ENCODE results near the gene COBL.

COBL gene

GRCh38 chr7:51029701-51030191, 286.9 kb downstream of the COBL start:
- no peak for DNase-seq (ENCODE audit: extremely low read depth in 1 of 2, low read depth in 1 of 2)

- no peak for DNase-seq (ENCODE audit: extremely low read depth in 1 of 2, low read depth in 1 of 2)
Observed at GRCh38 chr7:51029131-51029530, 287.5 kb downstream of the COBL start.

GRCh38 chr7:51027935-51028830, 288.4 kb downstream of the COBL start:
- DNase-seq (ENCODE audit: extremely low read depth in 1 of 2, low read depth in 1 of 2), result no peak

GRCh38 chr7:51027106-51027934, 289.3 kb downstream of the COBL start:
- no peak for DNase-seq (ENCODE audit: extremely low read depth in 1 of 2, low read depth in 1 of 2)

GRCh38 chr7:51026341-51026740, 290.3 kb downstream of the COBL start:
- no peak for DNase-seq (ENCODE audit: extremely low read depth in 1 of 2, low read depth in 1 of 2)

GRCh38 chr7:51025668-51026067, 290.9 kb downstream of the COBL start:
- no peak for DNase-seq (ENCODE audit: extremely low read depth in 1 of 2, low read depth in 1 of 2)

GRCh38 chr7:51024867-51025266, 291.7 kb downstream of the COBL start:
- no peak for DNase-seq (ENCODE audit: extremely low read depth in 1 of 2, low read depth in 1 of 2)

- DNase-seq (ENCODE audit: extremely low read depth in 1 of 2, low read depth in 1 of 2), result no peak
Observed at GRCh38 chr7:51023547-51023946, 293.1 kb downstream of the COBL start.

- no peak for DNase-seq (ENCODE audit: extremely low read depth in 1 of 2, low read depth in 1 of 2)
Observed at GRCh38 chr7:51022821-51023220, 293.8 kb downstream of the COBL start.

- DNase-seq (ENCODE audit: extremely low read depth in 1 of 2, low read depth in 1 of 2), result no peak
Observed at GRCh38 chr7:51021906-51022570, 294.6 kb downstream of the COBL start.

GRCh38 chr7:51020944-51021343, 295.7 kb downstream of the COBL start:
- no peak for DNase-seq (ENCODE audit: extremely low read depth in 1 of 2, low read depth in 1 of 2)

GRCh38 chr7:51019891-51020870, 296.4 kb downstream of the COBL start:
- DNase-seq (ENCODE audit: extremely low read depth in 1 of 2, low read depth in 1 of 2), result no peak

- no peak for DNase-seq (ENCODE audit: extremely low read depth in 1 of 2, low read depth in 1 of 2)
Observed at GRCh38 chr7:51019191-51019844, 297.3 kb downstream of the COBL start.

GRCh38 chr7:51017576-51018535, 298.8 kb downstream of the COBL start:
- no peak for DNase-seq (ENCODE audit: extremely low read depth in 1 of 2, low read depth in 1 of 2)

GRCh38 chr7:51016546-51016945, 300.1 kb downstream of the COBL start:
- no peak for DNase-seq (ENCODE audit: extremely low read depth in 1 of 2, low read depth in 1 of 2)

GRCh38 chr7:51015581-51015980, 301.0 kb downstream of the COBL start:
- no peak for DNase-seq (ENCODE audit: extremely low read depth in 1 of 2, low read depth in 1 of 2)

- no peak for DNase-seq (ENCODE audit: extremely low read depth in 1 of 2, low read depth in 1 of 2)
Observed at GRCh38 chr7:51014811-51015210, 301.8 kb downstream of the COBL start.

GRCh38 chr7:51013861-51014511, 302.6 kb downstream of the COBL start:
- DNase-seq (ENCODE audit: extremely low read depth in 1 of 2, low read depth in 1 of 2), result no peak

Data from stimulated activated CD8-positive, alpha-beta memory T cell treated with anti-CD3 and anti-CD28 coated beads, Interleukin-7, amount 100 ng/mL, for 48 hours (primary cell).